Effector CD8-positive, alpha-beta T cell (primary cell): ENCODE measurements around the gene MAGOHB.

Experiments
- DNase-seq: peaks from one replicate; lab custom pipeline; 2025; lab: John Stamatoyannopoulos, UW

MAGOHB gene

GRCh38 chr12:10554756-10555481 lies 58.5 kb downstream of the MAGOHB start:
- peak; percentile 42 for DNase-seq

- DNase-seq: peak; percentile 26
These were observed 59.1 kb downstream of the MAGOHB start for GRCh38 chr12:10554228-10554755.
